ENCODE results near the gene DLG2. TPM values are rescaled to one million over a fixed set of nuclear protein-coding genes. Genes with fewer than 3 reads are reported as not detected.
"Not testable (repeated sequence)": the region's sequence is repeated elsewhere in the genome, so short reads cannot be mapped to it uniquely, and the experiment has no call there.

The DLG2 gene
- polyA plus RNA-seq, 6 donors from 2014 or later, result 0.93 to 2.4 (median 1.3) TPM

DNA sequence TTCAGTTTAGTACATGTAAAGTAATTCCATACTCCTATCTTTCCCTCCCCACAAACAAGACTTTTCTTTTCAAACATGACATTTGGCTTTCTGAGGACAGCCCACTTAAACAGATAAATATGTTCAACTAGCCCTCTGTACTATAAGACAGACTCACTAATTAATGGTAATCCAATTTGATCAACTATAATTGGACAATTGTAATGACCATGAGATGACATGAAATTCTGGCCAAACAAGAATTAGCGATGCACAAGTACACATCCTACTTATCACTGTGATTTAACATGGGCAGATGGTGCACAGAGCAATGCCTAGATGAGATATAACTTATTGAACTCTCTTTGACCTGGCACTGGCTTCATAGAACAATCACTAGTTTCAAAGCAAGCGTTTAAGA is 1307.3 kb downstream of the DLG2 start:
- Mint-ChIP-seq H3K9me3 (peaks cover 0 to 7% (median 0%) of the 10 kb centered on the region in 7 donors), H3K4me3 (no peak overlapping the region), H3K27ac (no peak overlapping the region), H3K27me3 (no peaks in the 10 kb centered on the region), H3K36me3 (no peaks in the 10 kb centered on the region), H3K4me1 (no peaks in the 10 kb centered on the region)
- ATAC-seq (ENCODE audit: low read depth in 2 of 2) (no peak), DNase-seq (no peak)

GRCh38 chr11:84316866-84317555 is 1310.1 kb downstream of the DLG2 start:
- no peaks in the 10 kb centered on the region for H3K36me3 Mint-ChIP-seq
- no peaks in the 10 kb centered on the region for H3K4me1 Mint-ChIP-seq
- DNase-seq (no peak), ATAC-seq (ENCODE audit: low read depth in 2 of 2) (no peak)
- peaks cover 0 to 5% (median 0%) of the 10 kb centered on the region in 7 donors for H3K9me3 Mint-ChIP-seq
- H3K27ac Mint-ChIP-seq, result peak overlapping the region in 1 of 6 donors; percentile 18
- H3K4me3 Mint-ChIP-seq, result no peak overlapping the region
- no peaks in the 10 kb centered on the region for H3K27me3 Mint-ChIP-seq

DNA sequence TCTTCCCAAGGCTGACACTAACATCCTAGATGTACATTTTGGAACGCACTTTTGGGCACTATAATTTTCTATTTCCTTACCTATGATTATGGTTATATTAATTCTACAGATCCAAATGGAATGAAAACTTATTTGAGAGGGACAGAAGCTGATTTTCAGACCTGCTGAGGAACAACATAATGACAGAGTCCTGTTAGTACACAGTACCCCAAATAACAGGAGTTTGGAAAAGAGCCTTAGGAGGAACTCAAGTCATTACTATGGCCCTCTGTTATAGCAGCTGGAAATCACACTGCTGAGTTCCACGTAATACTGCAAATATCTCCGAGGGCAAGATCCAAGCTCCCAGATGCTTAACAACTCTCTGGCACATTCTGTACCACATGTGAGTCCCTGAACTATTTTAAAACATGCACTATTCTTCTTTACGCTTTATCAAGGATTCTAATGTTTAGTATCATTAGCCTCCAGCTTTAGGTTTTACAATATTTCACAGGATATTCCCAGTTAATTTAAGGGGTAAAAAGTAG is 1313.2 kb downstream of the DLG2 start:
- no peaks in the 10 kb centered on the region for H3K4me1 Mint-ChIP-seq
- H3K4me3 Mint-ChIP-seq, result no peak overlapping the region
- no peaks in the 10 kb centered on the region for H3K27me3 Mint-ChIP-seq
- no peak overlapping the region for H3K27ac Mint-ChIP-seq
- H3K36me3 Mint-ChIP-seq, result no peaks in the 10 kb centered on the region
- ATAC-seq (ENCODE audit: low read depth in 2 of 2), result no peak
- no peak for DNase-seq
- peaks cover 0 to 5% (median 0%) of the 10 kb centered on the region in 7 donors for H3K9me3 Mint-ChIP-seq

GRCh38 chr11:84310268-84310667 is 1316.9 kb downstream of the DLG2 start:
- H3K27me3 Mint-ChIP-seq, result no peaks in the 10 kb centered on the region
- H3K4me3 Mint-ChIP-seq, result no peak overlapping the region
- no peaks in the 10 kb centered on the region for H3K36me3 Mint-ChIP-seq
- no peak for ATAC-seq (ENCODE audit: low read depth in 2 of 2)
- no peak for DNase-seq
- H3K9me3 Mint-ChIP-seq, result peaks cover 0 to 6% (median 4%) of the 10 kb centered on the region in 7 donors
- H3K4me1 Mint-ChIP-seq, result no peaks in the 10 kb centered on the region
- no peak overlapping the region for H3K27ac Mint-ChIP-seq

DNA sequence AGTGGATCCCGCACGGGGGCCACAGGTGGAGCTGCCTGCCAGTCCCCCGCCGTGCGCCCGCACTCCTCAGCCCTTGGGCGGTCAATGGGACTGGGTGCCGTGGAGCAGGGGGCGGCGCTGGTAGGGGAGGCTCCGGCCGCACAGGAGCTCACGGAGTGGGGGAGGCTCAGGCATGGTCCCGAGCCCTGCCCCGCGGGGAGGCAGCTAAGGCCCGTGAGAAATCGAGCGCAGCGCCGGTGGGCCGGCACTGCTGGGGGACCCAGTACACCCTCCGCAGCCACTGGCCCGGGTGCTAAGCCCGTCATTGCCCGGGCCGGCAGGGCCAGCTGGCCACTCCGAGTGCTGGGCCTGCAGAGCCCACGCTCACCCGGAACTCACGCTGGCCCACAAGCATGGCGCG is 1318.7 kb downstream of the DLG2 start:
- not testable (repeated sequence) for H3K27me3 Mint-ChIP-seq; H3K27ac Mint-ChIP-seq; ATAC-seq (ENCODE audit: low read depth in 2 of 2); H3K36me3 Mint-ChIP-seq; H3K4me3 Mint-ChIP-seq; H3K4me1 Mint-ChIP-seq; H3K9me3 Mint-ChIP-seq; DNase-seq

GRCh38 chr11:84300092-84300491 is 1327.1 kb downstream of the DLG2 start:
- H3K27ac Mint-ChIP-seq, result no peak overlapping the region
- no peaks in the 10 kb centered on the region for H3K36me3 Mint-ChIP-seq
- no peak overlapping the region for H3K4me3 Mint-ChIP-seq
- H3K27me3 Mint-ChIP-seq, result no peaks in the 10 kb centered on the region
- H3K9me3 Mint-ChIP-seq, result peaks cover 0 to 6% (median 0%) of the 10 kb centered on the region in 7 donors
- no peak for DNase-seq
- ATAC-seq (ENCODE audit: low read depth in 2 of 2), result no peak
- no peaks in the 10 kb centered on the region for H3K4me1 Mint-ChIP-seq

- H3K27ac Mint-ChIP-seq, result no peak overlapping the region
- H3K36me3 Mint-ChIP-seq, result no peaks in the 10 kb centered on the region
- no peak for ATAC-seq (ENCODE audit: low read depth in 2 of 2)
- H3K4me3 Mint-ChIP-seq, result no peak overlapping the region
- no peak for DNase-seq
- no peaks in the 10 kb centered on the region for H3K27me3 Mint-ChIP-seq
- H3K4me1 Mint-ChIP-seq, result no peaks in the 10 kb centered on the region
- peaks cover 0 to 6% (median 2%) of the 10 kb centered on the region in 7 donors for H3K9me3 Mint-ChIP-seq
Measured at GRCh38 chr11:84297570-84297969, 1329.6 kb downstream of the DLG2 start.

- DNase-seq (no peak), ATAC-seq (ENCODE audit: low read depth in 2 of 2) (no peak)
- Mint-ChIP-seq H3K9me3 (peaks cover 0 to 4% (median 0%) of the 10 kb centered on the region in 7 donors), H3K4me3 (no peak overlapping the region), H3K27ac (no peak overlapping the region), H3K27me3 (no peaks in the 10 kb centered on the region), H3K4me1 (no peaks in the 10 kb centered on the region), H3K36me3 (no peaks in the 10 kb centered on the region)
Measured at GRCh38 chr11:84295815-84296214, 1331.3 kb downstream of the DLG2 start.

- Mint-ChIP-seq H3K27ac (no peak overlapping the region), H3K4me1 (no peaks in the 10 kb centered on the region), H3K9me3 (peaks cover 0 to 4% (median 0%) of the 10 kb centered on the region in 7 donors), H3K36me3 (no peaks in the 10 kb centered on the region), H3K27me3 (no peaks in the 10 kb centered on the region), H3K4me3 (no peak overlapping the region)
- ATAC-seq (ENCODE audit: low read depth in 2 of 2) (no peak), DNase-seq (no peak)
Measured at GRCh38 chr11:84292955-84293354, 1334.2 kb downstream of the DLG2 start.

DNA sequence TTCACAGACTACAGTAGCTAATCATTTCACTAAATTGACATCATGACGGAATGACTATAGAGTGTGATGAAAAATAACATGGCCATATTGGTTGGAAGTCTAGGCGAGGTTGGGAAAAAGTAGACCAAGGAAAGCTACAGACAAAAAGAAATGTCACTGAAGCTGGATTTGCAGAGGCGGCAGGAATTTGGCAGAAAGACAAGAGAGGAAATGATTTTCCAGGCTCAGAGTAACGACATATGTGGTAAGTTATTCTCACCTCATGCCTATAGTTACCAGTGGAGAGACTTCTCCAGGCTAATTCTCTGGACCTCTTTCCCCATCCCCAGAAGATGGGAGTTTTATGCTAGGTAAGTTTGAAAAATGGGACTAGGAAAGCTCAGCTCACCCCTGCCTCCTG is 1335.1 kb downstream of the DLG2 start:
- no peak for DNase-seq
- Mint-ChIP-seq H3K27me3 (no peaks in the 10 kb centered on the region), H3K9me3 (peaks cover 0 to 4% (median 0%) of the 10 kb centered on the region in 7 donors), H3K36me3 (no peaks in the 10 kb centered on the region), H3K4me1 (no peaks in the 10 kb centered on the region), H3K4me3 (no peak overlapping the region), H3K27ac (no peak overlapping the region)
- no peak for ATAC-seq (ENCODE audit: low read depth in 2 of 2)

DNA sequence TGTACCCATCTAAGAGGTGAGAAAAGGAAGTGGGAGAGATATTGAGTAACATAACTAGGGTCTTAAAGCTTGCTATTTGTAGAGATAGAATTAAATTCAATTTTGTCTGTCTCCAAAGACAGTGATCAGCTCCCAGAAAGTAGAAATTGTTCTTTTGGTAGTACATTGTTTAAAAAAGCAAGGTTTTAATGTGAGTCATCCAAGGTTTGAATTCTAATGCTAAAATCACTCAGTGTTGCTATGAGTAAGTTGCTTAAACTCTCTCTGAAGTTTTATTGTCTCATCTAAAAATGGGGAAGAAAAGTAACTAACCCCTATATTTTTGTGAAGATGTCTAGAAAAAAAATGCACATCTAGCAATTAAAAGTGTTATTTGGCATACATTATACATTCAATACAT is 1336.5 kb downstream of the DLG2 start:
- Mint-ChIP-seq H3K36me3 (no peaks in the 10 kb centered on the region), H3K4me3 (no peak overlapping the region), H3K9me3 (peaks cover 0 to 4% (median 0%) of the 10 kb centered on the region in 7 donors), H3K27ac (no peak overlapping the region), H3K27me3 (no peaks in the 10 kb centered on the region), H3K4me1 (no peaks in the 10 kb centered on the region)
- no peak for ATAC-seq (ENCODE audit: low read depth in 2 of 2)
- no peak for DNase-seq

- Mint-ChIP-seq H3K4me1 (no peaks in the 10 kb centered on the region), H3K27ac (no peak overlapping the region)
- ATAC-seq (ENCODE audit: low read depth in 2 of 2), result no peak
Measured at GRCh38 chr11:84289381-84289906, 1337.7 kb downstream of the DLG2 start.

DNA sequence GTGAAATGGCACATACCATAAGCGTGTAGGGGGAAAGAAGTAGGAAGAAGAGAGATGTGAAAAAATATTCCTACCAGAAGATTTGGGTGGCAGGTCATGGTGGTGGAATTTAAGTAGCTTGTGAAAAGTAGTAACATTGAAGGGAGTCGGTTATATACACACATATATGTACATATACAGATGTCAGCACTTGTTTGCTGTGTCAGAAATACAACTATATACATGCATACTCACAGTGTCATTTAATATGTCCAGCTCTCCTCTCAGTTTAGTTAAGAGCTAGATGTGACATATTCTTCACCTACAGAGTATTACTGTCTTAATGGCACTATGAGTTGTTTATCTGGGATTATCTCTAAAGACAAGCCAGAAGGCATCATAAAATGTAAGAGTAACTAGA is 1353.6 kb downstream of the DLG2 start:
- Mint-ChIP-seq H3K4me3 (no peak overlapping the region), H3K36me3 (no peaks in the 10 kb centered on the region), H3K4me1 (no peaks in the 10 kb centered on the region), H3K9me3 (peaks cover 0 to 7% (median 2%) of the 10 kb centered on the region in 7 donors), H3K27me3 (no peaks in the 10 kb centered on the region), H3K27ac (peak overlapping the region in 1 of 6 donors; percentile 3)
- no peak for DNase-seq
- ATAC-seq (ENCODE audit: low read depth in 2 of 2), result no peak

More at GRCh38 chr11:84289381-84289906, 1337.7 kb downstream of the DLG2 start:
- Mint-ChIP-seq H3K36me3 (no peaks in the 10 kb centered on the region), H3K9me3 (peaks cover 0 to 6% (median 2%) of the 10 kb centered on the region in 7 donors), H3K4me3 (no peak overlapping the region), H3K27me3 (no peaks in the 10 kb centered on the region)
- no peak for DNase-seq

GRCh38 chr11:84270466-84270865 is 1356.7 kb downstream of the DLG2 start:
- DNase-seq (no peak), ATAC-seq (ENCODE audit: low read depth in 2 of 2) (no peak)
- Mint-ChIP-seq H3K4me1 (no peaks in the 10 kb centered on the region), H3K27ac (no peak overlapping the region), H3K9me3 (peaks cover 0 to 9% (median 1%) of the 10 kb centered on the region in 7 donors), H3K36me3 (no peaks in the 10 kb centered on the region), H3K27me3 (no peaks in the 10 kb centered on the region), H3K4me3 (no peak overlapping the region)
